ENCODE results near the gene MLXIP. TPM values are rescaled to one million over a fixed set of nuclear protein-coding genes. Genes with fewer than 3 reads are reported as not detected.

Gene MLXIP
- total and polyA plus RNA-seq, 9 donors, result 23.2 to 111 (median 83.8) TPM

GRCh38 chr12:122090759-122091515 lies 12.4 kb downstream of the MLXIP start:
- no peaks in the 10 kb centered on the region for H3K27me3 ChIP-seq
- no peaks in the 10 kb centered on the region for H3K9me3 ChIP-seq
- 10 to 21% (median 11%) methylated on average over 7 of the region's 7 CpGs for WGBS, 3 donors
- intact Hi-C loops (cut with DNase I), result no loop called here
- peak overlapping the region in 1 of 2 donors; percentile 60 for H3K27ac ChIP-seq
- peaks cover 60% of the 10 kb centered on the region for H3K4me1 ChIP-seq (ENCODE audit: insufficient read depth)
- TF ChIP-seq CTCF (IDR thresholded peaks at IDR 0.05) (no peak), EP300 (IDR thresholded peaks at IDR 0.05) (no peak), POLR2A (IDR thresholded peaks at IDR 0.05) (no peak)
- H3K36me3 ChIP-seq, result no peaks in the 10 kb centered on the region
- no peak overlapping the region for H3K4me3 ChIP-seq
- peak in 2 of 5 donors; percentile 58 to 72 for DNase-seq

- Histone ChIP-seq H3K27ac (no peak overlapping the region), H3K4me3 (no peak overlapping the region), H3K4me1 (ENCODE audit: insufficient read depth) (peaks cover 64% of the 10 kb centered on the region), H3K36me3 (no peaks in the 10 kb centered on the region), H3K9me3 (no peaks in the 10 kb centered on the region), H3K27me3 (no peaks in the 10 kb centered on the region)
- WGBS, 3 donors, result 87 to 94% (median 87%) methylated on average over 9 of the region's 9 CpGs
- DNase-seq, result no peak
- TF ChIP-seq EP300 (IDR thresholded peaks at IDR 0.05) (no peak), POLR2A (IDR thresholded peaks at IDR 0.05) (no peak), CTCF (IDR thresholded peaks at IDR 0.05) (no peak)
- intact Hi-C loops (cut with DNase I), result no loop called here
Observed at GRCh38 chr12:122093098-122093883, 14.7 kb downstream of the MLXIP start.

- WGBS, 3 donors, result 94 to 98% (median 98%) methylated on average over 5 of the region's 5 CpGs
- Histone ChIP-seq H3K4me3 (no peak overlapping the region), H3K4me1 (ENCODE audit: insufficient read depth) (peaks cover 71% of the 10 kb centered on the region), H3K36me3 (no peaks in the 10 kb centered on the region), H3K27ac (no peak overlapping the region), H3K27me3 (no peaks in the 10 kb centered on the region), H3K9me3 (no peaks in the 10 kb centered on the region)
- DNase-seq, result no peak
- intact Hi-C loops (cut with DNase I), result no loop called here
- TF ChIP-seq CTCF (IDR thresholded peaks at IDR 0.05) (no peak), POLR2A (IDR thresholded peaks at IDR 0.05) (no peak), EP300 (IDR thresholded peaks at IDR 0.05) (no peak)
Observed at GRCh38 chr12:122094137-122094734, 15.7 kb downstream of the MLXIP start.

GRCh38 chr12:122094735-122095631 lies 16.4 kb downstream of the MLXIP start:
- H3K27me3 ChIP-seq, result no peaks in the 10 kb centered on the region
- peaks cover 73% of the 10 kb centered on the region for H3K4me1 ChIP-seq (ENCODE audit: insufficient read depth)
- H3K4me3 ChIP-seq, result no peak overlapping the region
- H3K9me3 ChIP-seq, result no peaks in the 10 kb centered on the region
- no peak for DNase-seq
- no peak overlapping the region for H3K27ac ChIP-seq
- 62 to 67% (median 67%) methylated on average over 10 of the region's 10 CpGs for WGBS, 3 donors
- TF ChIP-seq EP300 (IDR thresholded peaks at IDR 0.05) (no peak), CTCF (IDR thresholded peaks at IDR 0.05) (no peak), POLR2A (IDR thresholded peaks at IDR 0.05) (no peak)
- intact Hi-C loops (cut with DNase I), result no loop called here
- H3K36me3 ChIP-seq, result no peaks in the 10 kb centered on the region

Measured in ovary (tissue), 9 donors.